ENCODE measurements around the gene DELE1. TPM values are rescaled to one million over a fixed set of nuclear protein-coding genes. Genes with fewer than 3 reads are reported as not detected.
A peak's percentile ranks its signal among the peaks of the same experiment; 100 is the strongest.
"Not testable (repeated sequence)": the region's sequence is repeated elsewhere in the genome, so short reads cannot be mapped to it uniquely, and the experiment has no call there.

The DELE1 gene
- total RNA-seq, 2 experiments from 2014 or later = 65.4 to 68.7 TPM

DNA sequence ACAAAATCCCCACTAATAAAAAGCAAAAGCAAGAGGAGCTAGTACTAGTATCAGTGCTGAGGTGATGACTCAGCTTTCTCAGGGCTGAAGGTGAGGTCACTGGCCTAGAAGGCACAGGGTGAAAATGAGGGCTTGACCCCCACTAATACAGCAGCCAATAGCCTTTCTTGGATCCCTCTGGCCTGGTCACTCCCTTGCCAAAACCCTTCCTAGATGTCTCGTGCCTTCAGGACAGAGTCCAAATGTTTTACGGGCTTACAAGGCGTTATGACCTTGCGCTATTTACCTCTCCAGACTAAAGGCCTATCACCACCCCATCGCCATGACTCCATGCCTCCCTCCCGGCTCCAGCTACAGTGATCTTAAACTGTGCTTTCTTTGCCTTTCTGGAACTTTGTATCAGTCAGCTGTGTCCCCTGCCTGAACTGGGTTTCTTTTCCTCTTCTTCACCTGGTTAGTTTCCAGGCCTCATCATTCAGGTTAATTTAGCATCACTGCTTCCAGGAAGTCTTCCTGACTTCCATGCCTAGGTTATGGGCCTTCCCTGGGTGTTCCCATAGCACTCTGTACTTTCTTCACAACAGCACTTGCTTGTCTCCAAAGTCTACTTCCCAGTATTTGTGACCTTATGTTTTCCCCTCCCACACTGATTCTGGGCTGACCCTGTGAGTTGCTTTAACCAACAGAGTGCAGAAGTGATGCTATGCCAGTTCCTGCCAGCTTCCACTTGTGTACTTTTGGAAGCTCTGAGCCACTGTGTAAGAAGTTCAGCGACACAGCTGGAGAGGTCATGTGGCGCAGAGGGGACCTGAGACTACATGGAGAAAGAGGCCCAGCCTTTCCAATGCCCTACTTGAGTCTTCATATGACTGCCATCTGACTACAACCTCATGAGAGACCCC lies 4.2 kb upstream of the DELE1 start:
- ATAC-seq = no peak
- CTCF ChIA-PET = interaction anchor here (1.0 to 5.9 kb wide), 3 partner anchors 41 to 255 kb away, joined by 3 to 45 read pairs (median 4); no protein-coding TSS in a partner anchor
- no peak overlapping the region for H3K27ac Mint-ChIP-seq
- H3K27me3 Mint-ChIP-seq = peaks cover 27% of the 10 kb centered on the region
- H3K9me3 Mint-ChIP-seq (ENCODE audit: low read depth) = no peaks in the 10 kb centered on the region
- DNase-seq = no peak
- no peak overlapping the region for H3K4me3 Mint-ChIP-seq
- H3K4me1 Mint-ChIP-seq = peaks cover 15% of the 10 kb centered on the region
- H3K36me3 Mint-ChIP-seq = peaks cover 3% of the 10 kb centered on the region

DNA sequence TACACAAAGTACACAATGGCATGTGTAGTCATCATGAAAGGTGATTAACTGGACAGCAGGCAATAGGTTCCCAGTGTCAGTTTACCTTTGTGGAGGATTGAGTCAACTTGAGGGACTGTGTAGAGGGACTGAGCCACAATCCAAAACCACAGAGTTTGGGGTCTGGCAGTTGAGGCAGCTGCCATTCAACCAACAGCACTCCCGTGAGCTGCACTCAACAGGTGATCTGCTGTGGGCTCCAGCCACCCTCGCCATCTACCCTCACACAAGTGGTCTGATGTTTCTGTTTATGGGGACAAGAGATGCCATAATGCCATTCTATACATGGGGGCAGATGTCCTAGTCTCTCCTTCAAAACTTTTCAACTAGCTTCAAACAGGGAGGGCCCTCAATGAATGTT lies 2.9 kb upstream of the DELE1 start:
- no peaks in the 10 kb centered on the region for H3K9me3 Mint-ChIP-seq (ENCODE audit: low read depth)
- CTCF ChIA-PET = interaction anchor here (3.8 to 5.9 kb wide), 2 partner anchors 40 to 229 kb away, joined by 28 to 45 read pairs; no protein-coding TSS in a partner anchor
- DNase-seq (no peak), ATAC-seq (no peak)
- H3K27ac Mint-ChIP-seq = no peak overlapping the region
- H3K36me3 Mint-ChIP-seq = peaks cover 9% of the 10 kb centered on the region
- H3K27me3 Mint-ChIP-seq = peaks cover 14% of the 10 kb centered on the region
- H3K4me3 Mint-ChIP-seq = no peak overlapping the region
- peaks cover 19% of the 10 kb centered on the region for H3K4me1 Mint-ChIP-seq

DNA sequence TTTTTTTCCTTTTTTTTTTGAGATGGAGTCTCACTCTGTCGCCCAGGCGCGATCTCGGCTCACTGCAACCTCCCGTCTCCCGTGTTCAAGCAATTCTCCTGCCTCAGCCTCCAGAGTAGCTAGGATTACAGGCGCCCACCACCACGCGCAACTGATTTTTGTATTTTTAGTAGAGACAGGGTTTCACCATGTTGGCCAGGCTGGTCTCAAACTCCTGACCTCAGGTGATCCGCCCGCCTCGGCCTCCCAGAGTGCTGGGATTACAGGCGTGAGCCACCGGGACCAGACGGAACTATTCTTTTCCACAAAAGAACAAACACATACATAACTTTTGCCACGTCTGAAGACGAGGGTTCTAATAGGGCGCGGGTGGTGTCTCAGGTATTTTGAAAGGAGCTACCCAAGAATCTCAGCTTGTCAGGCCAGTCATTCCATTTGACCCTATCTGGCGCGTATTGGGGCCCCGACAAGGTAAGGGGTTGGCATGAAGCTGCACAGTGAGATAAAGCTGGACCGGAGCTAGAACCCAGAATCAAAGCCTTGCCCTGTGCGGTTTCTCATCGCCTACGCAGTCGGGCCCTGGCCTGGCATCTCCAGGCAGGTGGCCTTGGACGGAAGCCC lies 734 bp upstream of the DELE1 start:
- Mint-ChIP-seq H3K4me1 (peaks cover 23% of the 10 kb centered on the region), H3K36me3 (peaks cover 14% of the 10 kb centered on the region), H3K27ac (peak overlapping the region; percentile 91), H3K4me3 (peak overlapping the region; percentile 85)
- not testable (repeated sequence) for H3K9me3 Mint-ChIP-seq (ENCODE audit: low read depth); ATAC-seq; H3K27me3 Mint-ChIP-seq; DNase-seq
- CTCF ChIA-PET = interaction anchor here (0.5 to 5.9 kb wide), 12 partner anchors 35 to 434 kb away, joined by 3 to 45 read pairs (median 7); partner anchors contain the start of genes PCDH1, PCDH12, RELL2 and RNF14

DNA sequence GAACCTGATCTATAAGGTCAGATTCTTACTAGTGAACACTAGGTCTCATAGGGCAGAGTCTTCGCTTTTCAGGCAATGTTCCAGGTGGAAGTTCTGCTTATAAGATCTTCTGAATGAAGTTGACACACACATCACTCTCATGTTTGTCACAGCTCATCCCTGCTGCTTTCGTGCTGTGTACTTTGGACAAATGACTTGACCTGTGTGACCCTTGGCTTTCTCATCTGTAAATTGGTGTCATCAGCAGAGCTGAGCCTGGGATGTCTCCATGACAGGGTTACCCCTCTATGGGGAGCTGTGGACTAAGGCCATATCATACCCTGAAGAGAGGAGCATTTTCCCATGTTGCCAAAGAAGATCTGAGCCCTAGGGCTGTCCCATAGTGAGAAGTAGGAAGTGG lies 2.8 kb downstream of the DELE1 start:
- H3K4me1 Mint-ChIP-seq = peaks cover 23% of the 10 kb centered on the region
- H3K4me3 Mint-ChIP-seq = no peak overlapping the region
- peaks cover 28% of the 10 kb centered on the region for H3K36me3 Mint-ChIP-seq
- no peaks in the 10 kb centered on the region for H3K9me3 Mint-ChIP-seq (ENCODE audit: low read depth)
- H3K27ac Mint-ChIP-seq = no peak overlapping the region
- CTCF ChIA-PET = interaction anchor here (0.8 to 0.9 kb wide), 2 partner anchors 34 to 234 kb away, joined by 3 to 4 read pairs; no protein-coding TSS in a partner anchor
- DNase-seq = no peak
- no peak for ATAC-seq
- no peaks in the 10 kb centered on the region for H3K27me3 Mint-ChIP-seq

DNA sequence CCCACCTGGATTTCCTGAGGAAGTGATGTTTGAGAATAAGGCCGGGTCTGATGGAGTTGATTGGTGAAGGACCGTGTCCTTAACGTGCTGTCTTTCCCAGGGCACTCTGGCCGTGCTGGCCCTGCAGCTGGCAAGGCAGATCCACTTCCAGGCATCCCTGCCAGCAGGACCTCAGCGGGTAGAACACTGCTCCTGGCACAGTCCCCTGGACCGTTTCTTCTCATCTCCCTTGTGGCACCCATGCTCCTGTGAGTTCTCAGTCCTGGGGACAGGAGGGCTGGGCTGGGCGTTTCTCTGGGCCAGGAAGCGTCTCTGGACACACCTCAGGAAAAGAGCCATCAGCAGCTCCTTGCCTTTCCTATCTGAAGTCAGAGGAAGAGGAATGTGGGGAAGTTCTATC lies 4.4 kb downstream of the DELE1 start:
- H3K27ac Mint-ChIP-seq = no peak overlapping the region
- H3K9me3 Mint-ChIP-seq (ENCODE audit: low read depth) = no peaks in the 10 kb centered on the region
- ATAC-seq (no peak), DNase-seq (no peak)
- H3K36me3 Mint-ChIP-seq = peaks cover 30% of the 10 kb centered on the region
- H3K4me3 Mint-ChIP-seq = no peak overlapping the region
- H3K4me1 Mint-ChIP-seq = peaks cover 19% of the 10 kb centered on the region
- CTCF ChIA-PET = no interaction called here
- H3K27me3 Mint-ChIP-seq = no peaks in the 10 kb centered on the region

DNA sequence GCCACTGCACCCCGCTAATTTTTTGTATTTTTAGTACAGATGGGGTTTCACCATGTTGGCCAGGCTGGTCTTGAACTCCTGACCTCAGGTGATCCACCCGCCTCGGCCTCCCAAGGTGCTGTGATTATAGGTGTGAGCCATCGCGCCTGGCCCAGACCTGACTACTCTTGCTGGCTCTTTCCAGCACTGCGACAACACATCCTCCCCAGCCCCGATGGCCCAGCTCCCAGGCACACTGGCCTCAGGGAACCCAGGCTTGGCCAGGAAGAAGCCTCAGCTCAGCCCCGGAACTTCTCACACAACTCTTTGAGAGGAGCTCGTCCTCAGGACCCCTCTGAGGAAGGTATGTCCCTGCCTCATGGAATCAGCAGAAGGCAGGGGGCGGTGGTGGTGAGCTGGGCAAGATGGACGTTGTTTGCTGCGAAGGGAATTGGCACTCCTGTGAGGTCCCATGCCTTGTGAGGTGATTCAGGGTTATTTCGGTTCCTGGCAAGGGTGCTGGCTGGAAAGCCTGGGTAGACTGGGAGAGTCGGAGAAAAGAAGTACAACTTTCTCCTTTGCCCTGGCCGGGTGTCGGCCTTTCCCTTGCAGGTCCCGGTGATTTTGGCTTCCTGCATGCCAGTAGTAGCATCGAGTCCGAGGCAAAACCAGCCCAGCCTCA lies 5.9 kb downstream of the DELE1 start:
- Mint-ChIP-seq H3K27ac (no peak overlapping the region), H3K9me3 (ENCODE audit: low read depth) (no peaks in the 10 kb centered on the region), H3K4me3 (no peak overlapping the region), H3K4me1 (peaks cover 11% of the 10 kb centered on the region), H3K27me3 (no peaks in the 10 kb centered on the region), H3K36me3 (peaks cover 26% of the 10 kb centered on the region)
- ATAC-seq (no peak), DNase-seq (no peak)
- CTCF ChIA-PET = interaction anchor here (0.6 kb wide), 1 partner anchor 22 kb away, joined by 5 read pairs; no protein-coding TSS in a partner anchor

DNA sequence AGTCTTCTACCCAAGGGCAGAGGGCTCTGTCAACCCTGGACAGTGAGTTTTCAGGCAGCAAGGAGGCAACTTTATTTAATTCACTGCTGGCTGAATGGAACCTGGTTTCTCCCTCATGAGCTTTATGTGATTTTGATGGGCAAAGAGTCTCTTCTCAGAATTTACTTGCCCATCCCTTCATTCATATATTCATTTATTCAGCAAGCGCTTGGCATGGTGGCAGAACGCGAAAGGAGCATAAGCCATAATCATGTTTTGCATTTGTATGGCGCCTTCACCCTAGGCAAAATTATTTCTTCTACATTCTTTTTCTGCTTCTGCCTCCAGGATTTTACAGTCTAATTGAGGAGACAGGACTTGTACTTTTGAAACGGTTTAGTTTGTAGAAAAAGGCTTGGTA lies 8.0 kb downstream of the DELE1 start:
- no peak overlapping the region for H3K4me3 Mint-ChIP-seq
- no peak for ATAC-seq
- H3K36me3 Mint-ChIP-seq = peaks cover 26% of the 10 kb centered on the region
- no peak for DNase-seq
- no peak overlapping the region for H3K27ac Mint-ChIP-seq
- H3K27me3 Mint-ChIP-seq = no peaks in the 10 kb centered on the region
- CTCF ChIA-PET = interaction anchor here (0.9 to 1.0 kb wide), 2 partner anchors 8 to 29 kb away, joined by 3 read pairs; no protein-coding TSS in a partner anchor
- H3K4me1 Mint-ChIP-seq = peaks cover 6% of the 10 kb centered on the region
- no peaks in the 10 kb centered on the region for H3K9me3 Mint-ChIP-seq (ENCODE audit: low read depth)

DNA sequence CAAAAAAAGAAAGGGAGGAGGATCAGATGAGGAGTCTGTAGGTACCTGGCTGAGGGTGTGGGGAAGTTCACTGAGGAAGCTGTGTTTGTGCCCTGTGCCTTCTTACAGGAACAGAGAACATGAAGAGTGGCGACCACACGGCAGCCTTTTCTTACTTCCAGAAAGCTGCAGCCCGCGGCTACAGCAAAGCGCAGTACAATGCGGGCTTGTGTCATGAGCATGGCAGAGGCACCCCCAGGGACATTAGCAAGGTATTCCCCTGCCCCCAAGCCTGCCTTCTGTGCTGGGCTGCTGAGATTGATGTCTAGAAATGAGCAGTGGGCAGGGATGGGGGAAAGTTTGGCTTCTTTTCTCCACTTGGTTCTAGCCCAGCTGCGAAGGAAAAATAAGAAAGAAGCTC lies 9.5 kb downstream of the DELE1 start:
- no peaks in the 10 kb centered on the region for H3K9me3 Mint-ChIP-seq (ENCODE audit: low read depth)
- ATAC-seq (no peak), DNase-seq (no peak)

DNA sequence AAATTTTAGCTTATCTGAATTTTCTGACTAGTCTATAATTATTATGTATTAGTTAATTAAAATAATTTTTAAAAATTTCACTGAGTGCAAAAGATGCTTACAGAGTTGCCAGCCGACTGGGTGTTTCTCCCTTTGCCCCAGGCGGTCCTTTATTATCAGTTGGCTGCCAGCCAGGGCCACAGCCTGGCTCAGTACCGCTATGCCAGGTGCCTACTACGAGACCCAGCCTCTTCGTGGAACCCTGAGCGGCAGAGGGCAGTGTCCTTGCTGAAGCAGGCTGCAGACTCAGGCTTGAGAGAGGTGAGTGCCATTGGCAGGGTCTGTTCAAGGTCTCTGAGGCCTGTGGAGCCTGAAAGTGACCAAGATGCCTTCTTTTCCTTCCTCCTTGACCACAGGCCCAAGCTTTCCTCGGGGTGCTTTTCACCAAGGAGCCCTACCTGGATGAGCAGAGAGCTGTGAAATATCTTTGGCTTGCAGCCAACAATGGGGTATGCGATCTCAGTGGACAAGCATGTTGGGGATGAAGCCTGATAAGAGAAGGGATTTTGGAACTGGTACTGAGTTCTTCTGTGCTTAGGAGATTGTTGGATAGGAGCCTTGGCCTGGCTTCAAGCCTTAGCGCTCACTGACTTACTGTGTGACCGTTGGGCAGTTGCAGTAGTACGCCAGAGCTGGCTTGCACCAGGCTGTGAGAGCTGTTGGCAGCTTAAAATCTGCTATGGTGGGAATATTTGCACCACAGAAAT lies 10.6 kb downstream of the DELE1 start:
- Mint-ChIP-seq H3K4me1 (no peaks in the 10 kb centered on the region), H3K27ac (no peak overlapping the region), H3K27me3 (no peaks in the 10 kb centered on the region), H3K36me3 (peaks cover 21% of the 10 kb centered on the region), H3K4me3 (no peak overlapping the region), H3K9me3 (ENCODE audit: low read depth) (no peaks in the 10 kb centered on the region)
- CTCF ChIA-PET = interaction anchor here (0.6 to 1.0 kb wide), 2 partner anchors 26 to 41 kb away, joined by 3 to 6 read pairs; no protein-coding TSS in a partner anchor
- DNase-seq (no peak), ATAC-seq (no peak)

More for the DNA sequence above, 9.5 kb downstream of the DELE1 start:
- no peak overlapping the region for H3K27ac Mint-ChIP-seq
- peaks cover under 1% of the 10 kb centered on the region for H3K4me1 Mint-ChIP-seq
- no peaks in the 10 kb centered on the region for H3K27me3 Mint-ChIP-seq
- H3K36me3 Mint-ChIP-seq = peaks cover 22% of the 10 kb centered on the region
- no peak overlapping the region for H3K4me3 Mint-ChIP-seq
- CTCF ChIA-PET = interaction anchor here (1.2 kb wide), 1 partner anchor 231 kb away, joined by 3 read pairs; no protein-coding TSS in a partner anchor

DNA sequence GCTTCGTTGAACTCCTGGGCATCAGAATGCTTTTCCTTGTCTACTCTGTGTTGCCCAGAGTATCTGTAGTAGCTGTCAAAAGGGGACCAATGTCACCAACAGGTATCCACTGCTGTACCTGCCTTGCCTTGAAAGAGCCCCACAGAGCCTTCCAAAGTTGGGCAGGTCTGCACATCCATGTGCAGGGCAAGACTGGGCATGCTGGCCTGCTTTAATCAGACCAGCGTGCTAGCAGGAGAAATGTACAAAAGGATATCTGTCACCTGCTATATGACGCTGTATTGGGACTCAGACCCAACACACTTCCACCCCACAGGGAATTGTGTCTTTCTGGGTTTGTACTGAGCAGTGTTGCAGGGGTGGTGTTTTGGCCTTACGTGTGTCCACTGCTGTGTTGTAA lies 11.9 kb downstream of the DELE1 start:
- Mint-ChIP-seq H3K36me3 (peaks cover 17% of the 10 kb centered on the region), H3K27me3 (no peaks in the 10 kb centered on the region), H3K27ac (no peak overlapping the region), H3K9me3 (ENCODE audit: low read depth) (no peaks in the 10 kb centered on the region), H3K4me1 (peaks cover 2% of the 10 kb centered on the region), H3K4me3 (no peak overlapping the region)
- CTCF ChIA-PET = no interaction called here
- DNase-seq = no peak
- no peak for ATAC-seq

DNA sequence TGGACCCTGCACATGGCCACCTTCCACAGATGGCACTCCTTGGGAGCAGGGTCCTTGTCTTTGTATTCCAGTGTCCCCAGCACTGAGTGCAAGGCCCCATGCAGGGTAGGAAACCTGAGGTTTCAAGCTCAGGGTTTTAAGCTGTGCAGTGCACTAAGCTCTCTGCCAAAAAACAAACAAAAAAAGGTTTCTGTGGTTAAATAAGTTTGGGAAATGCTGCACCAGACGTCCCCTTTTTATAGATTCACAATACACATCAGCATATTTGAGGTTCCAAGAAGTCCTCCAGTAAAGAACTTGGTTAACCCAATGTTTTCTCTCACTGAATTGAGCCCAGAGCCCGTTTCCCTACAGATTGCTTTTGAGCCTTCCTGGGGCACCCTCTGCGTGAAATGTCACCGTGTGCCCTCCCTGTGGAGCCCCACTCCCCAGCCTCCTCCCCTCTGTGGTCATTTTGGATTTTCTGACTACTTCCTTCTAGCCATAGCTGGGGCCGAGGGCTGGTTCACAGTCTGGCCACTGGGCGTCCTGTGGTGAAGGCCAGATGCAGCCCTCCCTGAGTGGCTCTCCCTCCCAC lies 17.1 kb downstream of the DELE1 start:
- no peak for ATAC-seq
- Mint-ChIP-seq H3K4me1 (peaks cover 13% of the 10 kb centered on the region), H3K27me3 (no peaks in the 10 kb centered on the region), H3K4me3 (no peak overlapping the region), H3K9me3 (ENCODE audit: low read depth) (no peaks in the 10 kb centered on the region), H3K36me3 (peaks cover 4% of the 10 kb centered on the region), H3K27ac (peak overlapping the region; percentile 34)
- DNase-seq = no peak
- CTCF ChIA-PET = interaction anchor here (0.9 to 13.8 kb wide), 5 partner anchors 9 to 248 kb away, joined by 3 to 103 read pairs (median 3); partner anchors contain the start of genes PCDH12 and RNF14

DNA sequence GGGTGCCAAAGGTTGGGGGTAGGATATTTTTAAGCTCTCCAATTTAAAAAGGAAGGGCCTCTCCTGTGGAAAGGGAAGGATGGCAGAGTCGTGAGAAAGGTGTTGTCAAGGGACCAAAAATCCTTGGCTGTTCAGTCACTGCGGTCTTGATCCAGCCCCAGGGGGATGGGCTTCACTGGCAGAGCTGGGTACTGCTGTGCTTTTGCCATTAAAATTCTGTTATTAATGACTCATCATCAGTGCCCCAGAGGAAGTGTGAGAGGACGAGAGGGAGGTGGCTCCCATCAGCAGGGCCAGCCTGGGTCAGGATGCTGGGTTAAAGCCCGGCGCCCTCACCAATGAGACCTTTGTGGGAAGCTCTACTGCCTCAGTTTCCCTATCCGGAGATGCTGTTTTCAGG lies 17.6 kb downstream of the DELE1 start:
- H3K27ac Mint-ChIP-seq = no peak overlapping the region
- ATAC-seq (no peak), DNase-seq (no peak)
- H3K27me3 Mint-ChIP-seq = no peaks in the 10 kb centered on the region
- CTCF ChIA-PET = interaction anchor here (0.6 to 13.8 kb wide), 5 partner anchors 20 to 272 kb away, joined by 3 to 103 read pairs (median 3); partner anchors contain the start of gene PCDH12
- no peaks in the 10 kb centered on the region for H3K9me3 Mint-ChIP-seq (ENCODE audit: low read depth)
- no peak overlapping the region for H3K4me3 Mint-ChIP-seq
- H3K36me3 Mint-ChIP-seq = peaks cover 2% of the 10 kb centered on the region
- H3K4me1 Mint-ChIP-seq = peaks cover 13% of the 10 kb centered on the region
